GM19023 (cell line): ENCODE results near the gene HGF.

Experiments
- ATAC-seq: cut with Tn5 transposase; IDR thresholded peaks from one replicate; pipeline ENCODE4 v1.9.1; 2021; ENCODE audit warnings: mild to moderate bottlenecking, moderate library complexity; ENCODE audit not compliant: unreplicated experiment

Gene HGF

DNA sequence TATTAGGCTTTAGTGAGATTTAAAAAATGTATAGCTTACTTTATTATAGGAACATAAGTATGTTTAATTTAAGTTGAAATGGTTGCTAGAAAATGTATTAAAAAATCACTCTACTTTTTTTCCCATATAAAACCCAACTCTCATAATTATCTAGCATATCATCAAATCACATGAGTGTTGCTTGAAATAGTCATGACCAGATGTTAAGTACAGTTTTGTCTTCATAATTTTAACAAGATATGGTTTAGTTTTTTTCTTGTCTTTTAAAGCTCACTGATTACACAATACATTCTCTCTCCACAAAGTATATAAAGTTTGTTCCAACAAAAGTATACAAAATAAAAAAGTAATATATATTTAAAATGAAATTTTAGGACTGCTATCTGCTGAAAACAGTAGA, 82.8 kb downstream of the HGF start:
- ATAC-seq, result no peak

DNA sequence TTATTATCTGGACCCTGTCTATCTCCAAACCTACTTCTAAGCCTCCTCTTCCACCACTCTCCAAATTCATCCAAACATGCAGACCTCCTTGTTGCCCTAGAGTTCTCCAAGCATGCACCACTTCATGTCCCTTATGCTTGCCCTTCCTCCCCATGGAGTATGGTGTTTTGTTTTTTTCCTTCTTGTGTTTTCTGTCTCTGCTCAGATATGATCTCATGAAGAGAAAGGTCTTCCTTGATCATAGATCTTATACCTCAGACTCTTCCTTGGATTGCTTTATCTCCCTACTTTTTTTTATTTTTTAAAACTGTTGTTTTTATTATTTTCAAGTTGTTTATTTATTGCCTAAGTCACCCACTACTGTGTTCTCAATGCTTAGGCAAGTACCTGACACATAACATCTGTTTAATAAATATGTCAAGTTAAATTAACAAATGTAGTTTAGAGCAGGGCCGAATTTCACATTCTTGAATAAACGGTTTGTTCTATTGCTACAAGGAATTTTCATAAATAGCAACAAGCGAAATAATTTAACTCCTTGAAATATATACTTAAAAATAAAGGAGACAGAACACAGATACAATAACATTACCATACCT, 84.5 kb downstream of the HGF start:
- no peak for ATAC-seq

DNA sequence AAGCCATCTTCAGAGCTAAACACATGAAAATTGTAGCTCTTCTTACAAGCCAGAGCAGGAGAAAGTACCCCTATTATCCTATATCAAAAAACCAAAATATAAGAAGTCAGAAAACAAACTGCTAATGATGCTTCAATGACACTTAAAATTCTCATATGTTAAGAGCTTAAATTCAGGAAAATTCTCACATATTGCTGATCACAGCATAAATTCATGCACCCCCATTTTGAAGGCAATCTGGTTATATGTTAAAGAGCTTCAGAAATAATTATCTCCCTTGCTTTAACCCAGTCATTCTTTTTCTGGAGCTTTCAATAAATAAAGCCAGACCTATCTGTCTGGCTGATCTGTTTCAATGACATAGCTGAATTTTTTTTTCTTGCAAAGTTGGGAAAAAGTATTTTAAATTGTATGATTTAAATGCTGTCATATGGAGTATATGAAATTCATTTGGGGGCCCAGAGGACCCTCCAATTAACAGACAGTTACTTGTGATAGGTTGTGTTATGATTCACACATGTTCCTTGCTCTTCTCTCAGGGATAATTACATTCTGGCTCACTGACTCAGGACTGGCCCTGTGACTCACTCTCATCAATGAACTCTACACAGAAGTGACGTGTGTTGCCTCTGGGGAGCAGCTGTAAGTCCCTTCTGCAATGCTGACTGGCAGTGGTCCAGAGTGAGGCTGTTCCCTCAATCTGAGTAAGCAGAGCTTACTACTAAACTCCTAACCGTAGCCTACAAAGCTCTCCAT, 85.2 kb downstream of the HGF start:
- peak; percentile 93 for ATAC-seq

DNA sequence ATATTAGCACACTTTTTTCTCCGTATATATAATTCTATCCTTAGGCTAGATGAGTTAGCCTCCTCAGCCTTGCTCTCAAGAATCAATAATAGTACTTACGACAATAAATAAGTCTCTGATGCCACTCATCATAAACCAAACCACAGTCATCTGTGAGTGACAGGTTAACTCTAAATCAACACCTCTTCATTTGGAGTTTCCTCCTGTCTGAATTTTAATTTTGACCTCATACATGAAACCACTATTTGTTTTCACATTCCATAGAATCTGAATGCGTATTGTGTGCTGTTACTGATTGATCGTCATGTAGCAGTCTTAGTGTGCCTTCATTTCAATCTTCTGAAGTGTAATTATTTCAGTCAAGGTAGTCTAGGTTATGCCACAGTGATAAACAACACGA, 85.8 kb downstream of the HGF start:
- no peak for ATAC-seq

DNA sequence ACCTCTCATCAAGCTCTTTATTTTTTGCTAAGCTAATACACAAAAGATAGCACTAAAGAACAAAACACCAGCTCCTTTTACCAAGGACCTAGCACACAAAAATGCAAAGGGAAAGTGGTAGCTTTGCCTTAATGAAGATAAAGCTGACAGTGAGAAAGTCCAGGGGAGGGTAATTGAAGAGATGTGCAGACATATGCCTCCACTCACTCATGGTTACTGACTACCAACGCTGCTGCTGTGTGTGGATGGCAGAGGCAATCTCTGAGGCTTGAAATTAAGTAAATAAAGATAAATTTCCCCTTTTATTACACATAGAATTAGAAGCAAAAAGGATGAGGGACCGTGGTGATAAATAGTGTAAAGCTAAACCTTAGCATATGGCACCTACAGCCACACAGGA, 87.0 kb downstream of the HGF start:
- ATAC-seq, result no peak

DNA sequence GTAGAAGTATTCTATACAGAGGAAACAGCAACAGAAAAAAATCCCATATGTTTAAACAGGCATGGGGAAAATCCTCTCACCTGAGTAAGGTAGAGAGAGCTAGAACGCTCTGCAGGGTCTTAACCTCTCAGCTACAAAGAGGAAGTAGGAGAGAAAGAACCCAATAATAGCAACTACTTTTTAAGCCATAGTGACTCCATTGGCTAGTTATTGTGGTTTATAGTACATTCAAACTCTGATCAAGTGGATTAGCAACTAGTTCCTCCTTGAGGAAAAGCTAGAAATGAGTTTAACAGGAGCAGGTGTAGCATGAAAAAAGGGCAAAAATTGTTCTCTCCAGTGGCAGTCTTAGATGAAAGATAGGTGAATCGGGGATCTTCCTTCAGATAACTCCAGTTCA, 89.7 kb downstream of the HGF start:
- no peak for ATAC-seq

DNA sequence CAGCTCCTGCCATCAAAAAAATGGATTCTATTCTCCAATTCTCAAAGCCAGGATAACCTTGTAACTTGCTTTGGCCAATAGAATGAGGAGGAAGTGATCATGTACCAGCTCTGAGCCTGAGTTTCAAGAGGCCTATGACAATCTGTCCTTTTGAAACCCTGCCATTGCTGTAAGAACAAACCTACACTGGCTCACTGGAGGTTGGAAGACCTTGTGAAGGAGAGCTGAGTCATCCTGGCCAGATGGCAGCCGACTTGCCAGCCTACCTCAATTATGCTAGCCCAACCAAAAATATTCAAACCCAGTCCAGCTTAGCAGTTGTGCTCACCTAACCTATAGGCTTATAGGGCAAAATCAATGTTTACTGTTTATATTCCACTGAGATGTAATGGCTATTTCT, 93.0 kb downstream of the HGF start:
- ATAC-seq, result no peak

DNA sequence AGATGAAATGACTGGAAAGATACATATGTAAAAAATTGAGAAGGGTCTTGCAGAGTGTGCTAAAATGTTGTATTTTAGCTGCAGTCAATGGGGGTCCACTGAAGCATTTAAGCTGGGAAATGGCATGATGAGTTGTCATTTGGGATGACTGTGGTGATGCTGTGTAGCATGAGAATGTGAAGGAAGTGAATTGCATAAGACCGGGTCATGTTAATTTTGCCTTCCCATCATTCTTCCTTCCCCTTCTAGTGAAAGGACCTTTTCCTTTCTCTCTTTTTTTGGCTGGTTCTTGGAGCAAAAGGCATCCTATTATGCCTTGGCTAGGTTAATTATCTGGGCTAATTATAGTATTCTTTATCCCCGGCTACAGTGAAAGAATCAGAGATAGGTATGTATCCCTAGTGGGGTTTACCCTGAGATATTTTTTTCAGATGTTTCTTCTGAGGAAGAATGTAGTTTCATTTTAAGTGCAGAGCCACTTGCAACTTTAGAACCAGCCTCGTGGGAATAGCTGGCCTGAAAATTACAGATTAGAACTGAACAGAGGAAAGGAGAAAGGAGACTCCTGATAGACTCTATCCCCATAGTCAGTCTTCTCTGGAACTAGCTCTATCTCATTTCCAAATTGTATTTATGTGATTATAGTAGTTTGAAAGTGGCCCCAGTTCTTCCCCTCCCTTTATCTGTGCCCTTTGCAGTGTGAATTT, 93.6 kb downstream of the HGF start:
- ATAC-seq, result no peak

DNA sequence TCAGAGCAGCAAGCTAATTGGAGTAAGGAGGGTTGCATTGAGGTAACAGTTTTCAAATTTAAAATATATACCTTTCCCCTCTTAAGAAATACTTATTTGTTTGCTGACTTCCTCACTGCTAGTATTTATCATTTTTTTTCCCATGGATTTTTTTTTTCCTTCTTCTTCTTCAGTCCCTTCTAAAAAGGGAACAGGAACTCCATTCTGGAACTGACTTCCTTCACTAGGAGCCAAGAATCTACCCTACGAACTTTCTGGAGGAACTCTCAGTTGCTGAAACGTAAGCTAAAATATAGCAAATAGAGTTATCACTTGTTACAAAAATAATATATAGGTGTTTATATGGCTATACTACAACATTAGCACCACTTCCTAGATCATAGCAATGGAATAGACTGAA, 95.4 kb downstream of the HGF start:
- ATAC-seq, result no peak

DNA sequence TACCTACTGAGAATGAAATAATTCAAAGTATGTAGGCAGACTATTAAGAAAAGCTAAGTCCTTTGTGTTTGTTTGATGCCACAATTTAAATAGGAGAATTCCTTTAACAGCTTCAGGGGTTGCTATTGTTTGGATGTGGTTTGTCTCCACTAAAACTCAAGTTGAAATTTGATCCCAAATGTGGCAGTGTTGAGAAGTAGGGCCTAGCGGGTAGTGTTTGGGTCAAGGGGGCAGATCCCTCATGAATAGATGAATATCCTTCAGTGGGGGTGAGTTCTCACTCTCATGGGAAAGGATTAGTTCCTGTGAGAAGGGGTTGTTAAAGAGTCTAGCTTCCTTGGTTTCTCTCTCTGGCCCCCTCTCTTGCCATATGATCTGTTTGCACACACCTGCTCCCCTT, 97.0 kb downstream of the HGF start:
- no peak for ATAC-seq

DNA sequence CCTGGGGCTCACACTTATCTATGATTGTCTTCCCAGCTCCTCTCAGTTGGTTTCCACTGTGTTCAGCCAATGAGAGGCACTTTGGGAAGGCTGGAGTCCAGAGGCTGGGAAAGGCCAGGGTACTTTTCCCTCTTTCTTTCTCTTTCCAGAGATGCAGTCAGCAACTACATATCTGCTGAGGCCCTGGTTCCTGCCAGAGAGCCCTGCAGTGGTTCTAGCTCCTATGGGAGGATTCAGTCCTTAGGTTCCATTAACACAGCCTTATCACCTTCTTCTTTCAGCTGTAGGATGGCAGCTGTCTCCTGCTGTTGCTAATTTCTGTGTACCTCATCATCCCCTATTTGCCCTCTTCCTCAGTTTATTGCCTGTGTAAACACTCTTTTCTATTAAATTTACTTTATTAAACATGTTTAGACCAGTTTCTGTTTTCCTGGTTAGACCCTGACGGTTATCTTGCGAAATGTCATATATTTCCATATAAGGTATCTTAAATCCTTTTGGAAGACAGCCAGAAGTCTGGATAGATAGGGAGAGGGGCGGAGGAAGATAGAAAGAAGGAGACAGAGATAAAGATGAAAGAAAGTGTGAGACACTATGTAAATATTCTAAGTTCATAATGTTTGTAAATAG, 100.3 kb downstream of the HGF start:
- ATAC-seq, result no peak

DNA sequence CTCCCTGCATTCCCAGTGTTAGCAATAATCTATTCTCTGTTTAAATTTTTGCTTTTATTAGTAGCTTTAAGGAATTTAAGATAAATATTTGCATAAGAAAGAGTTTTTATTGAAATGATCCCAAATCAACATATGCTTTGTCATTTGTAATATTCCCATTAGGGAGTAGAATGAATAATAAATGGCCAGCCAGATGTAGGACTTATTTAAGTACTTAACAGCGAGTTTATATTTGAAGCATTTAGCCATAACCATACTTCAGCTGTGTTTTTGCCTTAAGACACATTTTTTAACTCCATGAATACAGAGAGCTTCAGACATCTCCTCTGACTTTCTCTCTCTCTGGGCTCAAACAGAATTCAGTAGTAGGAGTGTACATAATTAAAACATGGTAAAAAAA, 103.6 kb downstream of the HGF start:
- ATAC-seq, result no peak

DNA sequence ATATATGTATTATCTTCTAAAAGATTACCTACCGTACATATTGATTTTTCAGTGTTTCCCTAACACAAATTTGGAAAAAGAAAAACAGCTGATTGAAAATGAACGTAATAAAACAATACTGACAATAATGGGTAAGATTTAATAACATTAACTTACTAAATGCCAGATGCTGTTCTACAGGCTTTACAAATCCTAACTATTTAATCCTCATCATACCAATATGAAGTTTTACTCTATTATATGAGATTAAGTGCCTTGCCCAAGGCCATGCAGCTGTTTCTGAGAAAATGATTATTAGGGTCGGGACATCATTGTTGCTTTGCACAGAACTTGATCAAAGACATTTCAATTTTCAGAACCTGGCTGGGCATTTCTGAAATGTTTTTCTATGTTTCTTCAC, 104.6 kb downstream of the HGF start:
- no peak for ATAC-seq

DNA sequence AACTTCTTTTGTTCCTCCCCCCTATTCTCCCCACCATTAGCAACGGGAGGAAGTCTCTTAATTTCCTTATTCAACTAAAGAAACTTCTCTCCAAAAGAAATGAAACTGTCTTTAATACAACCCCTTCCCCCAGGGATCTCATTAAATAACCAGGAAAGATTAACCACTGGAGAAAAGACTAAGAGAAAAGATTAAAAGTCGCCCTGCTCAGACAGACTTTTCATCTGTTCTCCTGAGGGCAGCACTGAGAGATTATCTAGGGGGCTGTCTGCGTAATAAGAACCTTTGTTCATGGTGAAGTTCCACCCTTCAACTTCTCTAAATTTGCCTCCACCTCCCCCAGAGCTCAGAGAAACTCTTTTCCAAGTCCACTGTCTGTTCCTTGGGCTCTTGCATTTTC, 105.5 kb downstream of the HGF start:
- no peak for ATAC-seq

DNA sequence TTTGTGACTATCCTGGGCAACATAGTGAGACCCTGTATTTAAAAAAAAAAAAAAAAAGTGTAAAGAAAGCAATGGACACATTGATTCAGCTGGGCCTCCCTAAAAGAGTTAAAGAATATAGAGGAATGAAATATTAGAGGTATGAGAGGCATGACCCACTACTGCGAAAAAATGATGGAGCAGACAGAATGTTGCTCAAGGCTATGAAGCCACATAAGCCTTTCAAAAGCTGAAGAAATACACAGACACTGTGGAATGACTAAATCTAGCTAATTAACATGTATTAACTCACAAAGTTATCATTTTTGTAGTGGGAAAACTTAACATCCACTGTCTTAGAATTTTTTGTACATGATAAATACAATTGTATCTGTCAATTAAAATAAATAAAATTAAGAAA, 107.3 kb downstream of the HGF start:
- ATAC-seq, result no peak

DNA sequence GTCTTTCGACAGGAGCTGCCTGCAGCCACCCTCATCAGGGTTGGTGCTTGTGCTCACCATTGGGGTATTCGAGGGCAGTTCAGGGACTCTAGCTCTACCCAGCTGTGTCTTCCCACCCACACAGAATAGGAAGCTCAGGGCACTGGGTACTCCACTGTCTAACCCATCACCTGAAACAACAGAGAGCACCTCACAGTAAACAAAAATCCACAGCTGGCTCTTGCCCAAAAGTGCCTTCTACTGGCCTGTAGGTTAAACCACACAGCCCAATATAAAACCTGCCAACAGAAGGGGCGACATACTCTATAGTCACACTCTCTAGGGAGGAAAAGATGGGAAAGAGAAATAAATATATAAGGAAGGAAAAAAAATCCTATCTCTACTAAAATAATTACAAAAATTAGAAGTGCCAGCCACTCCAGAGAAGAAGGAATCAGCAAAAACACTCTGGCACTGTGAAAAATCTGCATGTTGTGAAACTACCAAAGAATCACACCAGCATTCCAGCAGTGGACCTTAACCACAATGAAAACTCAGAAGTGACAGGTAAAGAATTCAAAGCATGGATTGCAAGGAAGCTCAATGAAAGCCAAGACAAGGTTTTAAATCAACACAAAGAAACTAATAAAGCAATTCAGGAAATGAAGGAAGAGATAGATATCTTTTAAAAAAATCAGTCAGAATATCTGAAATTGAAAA, 110.0 kb downstream of the HGF start:
- ATAC-seq, result no peak

DNA sequence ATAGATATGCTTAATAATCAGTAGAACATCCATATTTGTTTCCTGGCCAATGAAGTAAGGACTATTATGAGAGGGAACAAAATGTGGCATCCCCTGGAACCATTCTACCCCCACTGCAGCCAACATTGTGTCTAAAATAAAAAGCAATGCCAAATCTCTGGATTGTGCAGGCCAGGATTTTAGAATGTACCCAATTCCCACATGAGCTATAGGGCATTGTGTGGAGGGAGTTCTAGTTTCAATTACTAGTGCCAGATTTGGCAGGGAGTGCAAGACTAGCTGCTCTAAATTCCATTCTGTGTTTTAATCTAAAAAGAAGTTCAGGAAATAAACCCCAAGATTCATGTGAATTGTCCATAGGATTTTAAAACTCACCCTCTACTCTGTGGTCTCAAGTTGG, 112.3 kb downstream of the HGF start:
- no peak for ATAC-seq

DNA sequence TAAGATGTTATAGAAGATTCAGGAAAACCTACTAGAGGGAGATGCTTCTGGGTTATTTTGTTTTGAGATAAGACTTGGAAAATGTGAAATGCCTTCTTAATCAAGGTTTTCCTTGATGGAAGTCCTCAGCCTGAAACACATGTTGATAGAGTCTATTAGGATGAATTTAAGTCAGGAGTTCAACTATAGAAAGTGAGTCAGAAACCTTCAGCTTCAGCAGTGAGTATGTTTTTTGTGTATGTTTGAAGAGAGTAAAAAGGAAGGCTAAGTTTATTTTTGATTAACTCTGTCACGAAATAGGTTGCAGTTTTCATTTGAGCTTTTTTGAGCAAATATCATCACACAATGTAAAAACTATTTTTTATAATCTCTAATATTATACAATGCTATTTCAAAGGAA, 114.6 kb downstream of the HGF start:
- ATAC-seq, result no peak

DNA sequence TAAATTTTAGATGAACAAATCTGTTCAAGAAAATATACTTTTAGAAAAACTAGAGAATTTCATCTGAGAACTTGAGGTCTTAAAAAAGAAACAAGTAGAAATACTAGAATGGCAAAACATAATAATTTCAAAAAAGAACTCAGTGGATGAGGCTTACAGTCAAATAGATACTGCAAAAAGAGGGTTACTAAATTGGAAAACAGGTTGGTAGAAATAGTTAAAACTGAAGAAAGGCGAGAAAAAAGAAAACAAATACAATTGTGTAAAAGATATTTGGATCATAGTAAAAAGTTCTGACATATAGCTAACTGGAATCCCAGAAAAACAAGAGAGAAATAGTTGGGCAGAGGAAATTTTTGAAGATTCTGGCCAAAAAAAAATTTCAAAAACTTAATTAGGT, 117.6 kb downstream of the HGF start:
- ATAC-seq, result no peak
